A549 treated with Mapracorat at 1 μM for 4 hours (cell line): ENCODE data around the gene ANO4. TPM values are rescaled to one million over a fixed set of nuclear protein-coding genes. Genes with fewer than 3 reads are reported as not detected.

Source experiments
- total RNA-seq: library from RNA; stranded (reverse); fragments of 200-300 nt; extraction: Qiagen RNA extraction; gene quantifications from 5 replicates; pipeline ENCODE4 v1.2.3, GENCODE V29; 2022

ANO4 gene
- 0.10 to 0.39 TPM (median 0.13 TPM) in 5 replicates for total RNA-seq

DNA sequence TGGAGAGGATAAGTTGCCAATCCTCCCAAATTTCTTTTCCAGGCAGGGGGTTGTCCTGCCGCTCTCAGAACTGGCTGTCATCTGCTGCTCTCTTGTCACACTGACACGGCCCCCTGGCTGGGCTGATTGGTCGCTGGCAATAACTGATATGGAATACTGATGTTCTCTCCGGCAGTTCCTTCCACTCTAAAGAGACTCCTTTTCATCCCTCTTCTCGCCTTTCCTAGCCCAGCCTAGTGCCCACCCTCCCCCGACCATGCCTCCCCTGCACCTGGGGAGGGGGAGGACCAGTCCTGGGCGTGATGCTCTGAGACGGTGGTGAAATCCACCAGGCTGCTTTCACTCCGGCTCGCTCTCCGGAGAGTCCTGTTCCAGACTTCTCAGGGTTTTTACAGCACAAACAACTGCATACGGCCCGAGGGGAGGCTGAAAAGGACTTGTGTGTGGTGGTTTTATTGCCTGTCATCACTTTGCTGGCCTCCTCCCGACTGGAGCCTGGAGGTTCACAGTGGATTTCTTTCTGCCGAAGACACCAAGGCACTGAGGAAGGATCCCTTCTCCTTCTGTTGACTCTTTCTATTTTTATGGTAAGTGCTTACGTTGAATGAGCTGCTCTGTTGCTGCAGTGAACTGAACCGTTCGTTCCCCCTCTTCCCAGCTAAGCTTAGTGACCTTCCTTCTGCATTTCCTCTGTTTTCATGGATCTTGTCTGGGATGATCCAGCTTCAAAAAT lies at the start of gene ANO4:
Gene ANO4, plus strand, starts transcription at position 336 of the 733 bp plus-strand sequence. CDS start 107,010 bp downstream, outside the sequence.

Other genes starting within 250 kb of the ANO4 start
- 6.2 to 9.2 TPM (median 9.0 TPM) in 5 replicates for gene GAS2L3, start 221.1 kb upstream of the ANO4 start, total RNA-seq